ENCODE results near the gene ZNF771.

GRCh38 chr16:30407804-30408534, 563 bp downstream of the ZNF771 start:
- TF ChIP-seq CTCF (IDR thresholded peaks at IDR 0.05) (no peak), POLR2A (IDR thresholded peaks at IDR 0.05) (no peak), POLR2AphosphoS5 (IDR thresholded peaks at IDR 0.05) (no peak), EP300 (IDR thresholded peaks at IDR 0.05; ENCODE audit: low read depth) (no peak)

Data from transverse colon (tissue), 4 donors.